GM23338 (cell line): Measurements from ENCODE around the gene RBCK1. TPM values are rescaled to one million over a fixed set of nuclear protein-coding genes. Genes with fewer than 3 reads are reported as not detected.
A peak's percentile ranks its signal among the peaks of the same experiment; 100 is the strongest.

Experiments used
- ATAC-seq: fragments of 200-7000 bp; cut with Tn5 transposase; 3 replicates; pipeline ENCODE4 v1.9.1; 2020
- DNase-seq: peaks from one replicate; pipeline ENCODE4 v3.0.0-alpha.2; 2015; ENCODE audit warnings: low spot score
- H2AFZ ChIP-seq: fragments of 200-600 bp; sonication (generic); 2 replicates; pipeline ENCODE4 v1.8.0; 2016; ENCODE audit warnings: antibody characterized with exemption, mild to moderate bottlenecking, moderate library complexity
- H3F3A ChIP-seq: fragments of 200-600 bp; sonication (generic); replicated peaks from 2 replicates; pipeline ENCODE4 v1.8.0; 2017; ENCODE audit warnings: antibody characterized with exemption, mixed run types, low read depth
- H3K27ac ChIP-seq: fragments of 200-600 bp; sonication (generic); 2 replicates; pipeline ENCODE4 v1.6.1; 2016; ENCODE audit warnings: low read depth
- H3K27me3 ChIP-seq: fragments of 200-600 bp; sonication (generic); 2 replicates; pipeline ENCODE4 v1.8.0; 2016; ENCODE audit warnings: mild to moderate bottlenecking, mixed run types, moderate library complexity; ENCODE audit not compliant: insufficient read depth
- H3K36me3 ChIP-seq: fragments of 200-600 bp; sonication (generic); 2 replicates; pipeline ENCODE4 v1.8.0; 2016; ENCODE audit warnings: mild to moderate bottlenecking; ENCODE audit not compliant: insufficient read depth
- H3K4me1 ChIP-seq: fragments of 200-600 bp; sonication (generic); 2 replicates; pipeline ENCODE4 v1.8.0; 2016; ENCODE audit warnings: mild to moderate bottlenecking, moderate library complexity; ENCODE audit not compliant: insufficient read depth
- H3K4me2 ChIP-seq: fragments of 200-600 bp; sonication (generic); 2 replicates; pipeline ENCODE4 v1.7.1; 2017; ENCODE audit warnings: mixed run types
- H3K4me3 ChIP-seq: fragments of 200-600 bp; sonication (generic); 2 replicates; pipeline ENCODE4 v1.6.1; 2016; ENCODE audit warnings: mixed run types
- H3K79me2 ChIP-seq: fragments of 200-600 bp; sonication (generic); replicated peaks from 2 replicates; pipeline ENCODE4 v1.8.0; 2017; ENCODE audit warnings: mild to moderate bottlenecking; ENCODE audit not compliant: insufficient read depth
- H3K9me2 ChIP-seq: fragments of 200-600 bp; sonication (generic); 2 replicates; pipeline ENCODE4 v1.8.0; 2017; ENCODE audit not compliant: insufficient read depth
- H4K20me1 ChIP-seq: fragments of 200-600 bp; sonication (generic); replicated peaks from 2 replicates; pipeline ENCODE4 v1.8.0; 2017; ENCODE audit warnings: mild to moderate bottlenecking; ENCODE audit not compliant: insufficient read depth
- H3K27ac Mint-ChIP-seq: 2 replicates; pipeline ENCODE4 v1.8.0; 2020; ENCODE audit warnings: inconsistent platforms, mild to moderate bottlenecking, moderate library complexity, mixed read lengths
- H3K27me3 Mint-ChIP-seq: 3 replicates; pipeline ENCODE4 v1.8.0; 2022; ENCODE audit warnings: low read depth, mild to moderate bottlenecking, moderate library complexity, mixed read lengths, inconsistent platforms; ENCODE audit not compliant: insufficient read depth, poor library complexity
- H3K36me3 Mint-ChIP-seq: 3 replicates; pipeline ENCODE4 v1.8.0; 2021; ENCODE audit warnings: low read depth, mild to moderate bottlenecking, inconsistent platforms, moderate library complexity, mixed read lengths
- H3K4me1 Mint-ChIP-seq: 3 replicates; pipeline ENCODE4 v1.8.0; 2020; ENCODE audit warnings: mild to moderate bottlenecking, inconsistent platforms, mixed read lengths
- H3K4me3 Mint-ChIP-seq: 3 replicates; pipeline ENCODE4 v1.8.0; 2021; ENCODE audit warnings: moderate library complexity, mild to moderate bottlenecking, inconsistent platforms, mixed read lengths
- H3K9me3 Mint-ChIP-seq: 3 replicates; pipeline ENCODE4 v1.8.0; 2020; ENCODE audit warnings: moderate library complexity, mild to moderate bottlenecking, inconsistent platforms, mixed read lengths
- CREB1 ChIP-seq: fragments of 250-450 bp; sonication (Bioruptor Pico); IDR thresholded peaks from 2 replicates; pipeline ENCODE4 v1.5.0; 2020; ENCODE audit warnings: low read depth, mild to moderate bottlenecking, moderate library complexity
- EZH2 ChIP-seq: fragments of 200-600 bp; sonication (generic); IDR thresholded peaks from one replicate; pipeline ENCODE4 v1.8.0; 2017; ENCODE audit warnings: antibody characterized with exemption, mild to moderate bottlenecking, low read depth; ENCODE audit not compliant: unreplicated experiment
- EZH2phosphoT487 ChIP-seq: fragments of 200-600 bp; sonication (generic); IDR thresholded peaks from one replicate; pipeline ENCODE4 v1.8.1; 2018; ENCODE audit warnings: antibody characterized with exemption; ENCODE audit not compliant: unreplicated experiment
- POLR2AphosphoS5 ChIP-seq: IDR thresholded peaks from 2 replicates; pipeline ENCODE4 v1.6.1; 2016; ENCODE audit warnings: antibody characterized with exemption, low read depth
- ZNF114 ChIP-seq: fragments of 250-450 bp; sonication (Bioruptor Pico); IDR thresholded peaks from 2 replicates; pipeline ENCODE4 v1.5.0; 2020; ENCODE audit warnings: mild to moderate bottlenecking, moderate library complexity
- polyA plus RNA-seq: library from polyadenylated mRNA; unstranded; fragments of >200 nt; fragmentation: Nextera tagmentation; extraction: Ambion mirVana; gene quantifications from 2 replicates; pipeline ENCODE4 v1.2.1, GENCODE V29; 2016
- total RNA-seq: library from RNA; depleted of rRNA; stranded (reverse); fragments of >200 nt; shearing (Covaris generic); gene quantifications from 2 replicates; pipeline ENCODE4 v1.2.3, GENCODE V29; 2014
- TF ChIP-seq, protein P1 (sequence below): fragments of 250-450 bp; sonication (Bioruptor Pico); IDR thresholded peaks from 2 replicates; pipeline ENCODE4 v1.5.0; 2020; ENCODE audit warnings: mild to moderate bottlenecking, moderate library complexity
- TF ChIP-seq, protein P2 (sequence below): IDR thresholded peaks from 2 replicates; pipeline ENCODE4 v1.6.1; 2016; ENCODE audit warnings: antibody characterized with exemption

The RBCK1 gene
- total and polyA plus RNA-seq, 2 experiments from 2014 or later, result 52.6 to 56.8 TPM

DNA sequence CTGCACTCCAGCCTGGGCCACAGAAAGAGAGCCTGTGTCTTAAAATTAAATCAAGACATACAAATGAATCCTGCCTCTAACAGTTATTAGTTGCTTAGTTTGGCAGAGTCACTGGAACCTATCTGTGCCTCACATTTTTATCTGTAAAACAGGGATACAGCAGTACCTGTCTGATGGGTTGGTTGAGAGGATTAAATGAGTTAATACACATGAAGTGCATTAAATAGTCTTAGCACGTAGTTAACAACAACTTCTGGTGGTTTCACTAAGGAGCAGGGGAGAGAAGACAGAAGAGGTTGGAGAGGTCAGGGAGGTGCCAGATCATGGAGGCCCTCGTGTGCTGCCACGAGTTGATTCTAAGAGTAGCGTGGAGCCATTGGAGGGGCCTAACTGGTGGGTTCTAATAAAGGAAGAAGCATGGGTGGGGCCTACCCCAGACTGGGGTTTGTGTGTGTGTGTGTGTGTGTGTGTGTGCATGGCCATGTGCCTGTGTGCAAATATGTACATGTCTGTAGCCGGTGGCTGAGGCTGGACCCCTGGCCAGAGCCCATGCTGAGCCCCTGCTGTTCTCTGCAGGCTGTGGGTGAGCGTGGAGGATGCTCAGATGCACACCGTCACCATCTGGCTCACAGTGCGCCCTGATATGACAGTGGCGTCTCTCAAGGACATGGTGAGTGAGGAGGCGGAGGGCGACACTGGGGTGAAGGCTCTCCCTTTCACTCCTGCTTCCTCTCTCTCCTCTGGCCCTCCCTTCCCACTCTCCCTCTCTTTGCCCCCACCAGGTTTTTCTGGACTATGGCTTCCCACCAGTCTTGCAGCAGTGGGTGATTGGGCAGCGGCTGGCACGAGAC is 9.1 kb downstream of the RBCK1 start (continued):
- TF ChIP-seq, protein P1, sequence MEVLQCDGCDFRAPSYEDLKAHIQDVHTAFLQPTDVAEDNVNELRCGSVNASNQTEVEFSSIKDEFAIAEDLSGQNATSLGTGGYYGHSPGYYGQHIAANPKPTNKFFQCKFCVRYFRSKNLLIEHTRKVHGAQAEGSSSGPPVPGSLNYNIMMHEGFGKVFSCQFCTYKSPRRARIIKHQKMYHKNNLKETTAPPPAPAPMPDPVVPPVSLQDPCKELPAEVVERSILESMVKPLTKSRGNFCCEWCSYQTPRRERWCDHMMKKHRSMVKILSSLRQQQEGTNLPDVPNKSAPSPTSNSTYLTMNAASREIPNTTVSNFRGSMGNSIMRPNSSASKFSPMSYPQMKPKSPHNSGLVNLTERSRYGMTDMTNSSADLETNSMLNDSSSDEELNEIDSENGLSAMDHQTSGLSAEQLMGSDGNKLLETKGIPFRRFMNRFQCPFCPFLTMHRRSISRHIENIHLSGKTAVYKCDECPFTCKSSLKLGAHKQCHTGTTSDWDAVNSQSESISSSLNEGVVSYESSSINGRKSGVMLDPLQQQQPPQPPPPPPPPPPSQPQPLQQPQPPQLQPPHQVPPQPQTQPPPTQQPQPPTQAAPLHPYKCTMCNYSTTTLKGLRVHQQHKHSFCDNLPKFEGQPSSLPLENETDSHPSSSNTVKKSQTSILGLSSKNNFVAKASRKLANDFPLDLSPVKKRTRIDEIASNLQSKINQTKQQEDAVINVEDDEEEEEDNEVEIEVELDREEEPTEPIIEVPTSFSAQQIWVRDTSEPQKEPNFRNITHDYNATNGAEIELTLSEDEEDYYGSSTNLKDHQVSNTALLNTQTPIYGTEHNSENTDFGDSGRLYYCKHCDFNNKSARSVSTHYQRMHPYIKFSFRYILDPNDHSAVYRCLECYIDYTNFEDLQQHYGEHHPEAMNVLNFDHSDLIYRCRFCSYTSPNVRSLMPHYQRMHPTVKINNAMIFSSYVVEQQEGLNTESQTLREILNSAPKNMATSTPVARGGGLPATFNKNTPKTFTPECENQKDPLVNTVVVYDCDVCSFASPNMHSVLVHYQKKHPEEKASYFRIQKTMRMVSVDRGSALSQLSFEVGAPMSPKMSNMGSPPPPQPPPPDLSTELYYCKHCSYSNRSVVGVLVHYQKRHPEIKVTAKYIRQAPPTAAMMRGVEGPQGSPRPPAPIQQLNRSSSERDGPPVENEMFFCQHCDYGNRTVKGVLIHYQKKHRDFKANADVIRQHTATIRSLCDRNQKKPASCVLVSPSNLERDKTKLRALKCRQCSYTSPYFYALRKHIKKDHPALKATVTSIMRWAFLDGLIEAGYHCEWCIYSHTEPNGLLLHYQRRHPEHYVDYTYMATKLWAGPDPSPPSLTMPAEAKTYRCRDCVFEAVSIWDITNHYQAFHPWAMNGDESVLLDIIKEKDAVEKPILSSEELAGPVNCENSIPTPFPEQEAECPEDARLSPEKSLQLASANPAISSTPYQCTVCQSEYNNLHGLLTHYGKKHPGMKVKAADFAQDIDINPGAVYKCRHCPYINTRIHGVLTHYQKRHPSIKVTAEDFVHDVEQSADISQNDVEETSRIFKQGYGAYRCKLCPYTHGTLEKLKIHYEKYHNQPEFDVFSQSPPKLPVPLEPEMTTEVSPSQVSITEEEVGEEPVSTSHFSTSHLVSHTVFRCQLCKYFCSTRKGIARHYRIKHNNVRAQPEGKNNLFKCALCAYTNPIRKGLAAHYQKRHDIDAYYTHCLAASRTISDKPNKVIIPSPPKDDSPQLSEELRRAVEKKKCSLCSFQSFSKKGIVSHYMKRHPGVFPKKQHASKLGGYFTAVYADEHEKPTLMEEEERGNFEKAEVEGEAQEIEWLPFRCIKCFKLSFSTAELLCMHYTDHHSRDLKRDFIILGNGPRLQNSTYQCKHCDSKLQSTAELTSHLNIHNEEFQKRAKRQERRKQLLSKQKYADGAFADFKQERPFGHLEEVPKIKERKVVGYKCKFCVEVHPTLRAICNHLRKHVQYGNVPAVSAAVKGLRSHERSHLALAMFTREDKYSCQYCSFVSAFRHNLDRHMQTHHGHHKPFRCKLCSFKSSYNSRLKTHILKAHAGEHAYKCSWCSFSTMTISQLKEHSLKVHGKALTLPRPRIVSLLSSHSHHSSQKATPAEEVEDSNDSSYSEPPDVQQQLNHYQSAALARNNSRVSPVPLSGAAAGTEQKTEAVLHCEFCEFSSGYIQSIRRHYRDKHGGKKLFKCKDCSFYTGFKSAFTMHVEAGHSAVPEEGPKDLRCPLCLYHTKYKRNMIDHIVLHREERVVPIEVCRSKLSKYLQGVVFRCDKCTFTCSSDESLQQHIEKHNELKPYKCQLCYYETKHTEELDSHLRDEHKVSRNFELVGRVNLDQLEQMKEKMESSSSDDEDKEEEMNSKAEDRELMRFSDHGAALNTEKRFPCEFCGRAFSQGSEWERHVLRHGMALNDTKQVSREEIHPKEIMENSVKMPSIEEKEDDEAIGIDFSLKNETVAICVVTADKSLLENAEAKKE (CRISPR knock-in tag), result no peak
- no peak for TF ChIP-seq EZH2phosphoT487
- TF ChIP-seq EZH2, result no peak

DNA sequence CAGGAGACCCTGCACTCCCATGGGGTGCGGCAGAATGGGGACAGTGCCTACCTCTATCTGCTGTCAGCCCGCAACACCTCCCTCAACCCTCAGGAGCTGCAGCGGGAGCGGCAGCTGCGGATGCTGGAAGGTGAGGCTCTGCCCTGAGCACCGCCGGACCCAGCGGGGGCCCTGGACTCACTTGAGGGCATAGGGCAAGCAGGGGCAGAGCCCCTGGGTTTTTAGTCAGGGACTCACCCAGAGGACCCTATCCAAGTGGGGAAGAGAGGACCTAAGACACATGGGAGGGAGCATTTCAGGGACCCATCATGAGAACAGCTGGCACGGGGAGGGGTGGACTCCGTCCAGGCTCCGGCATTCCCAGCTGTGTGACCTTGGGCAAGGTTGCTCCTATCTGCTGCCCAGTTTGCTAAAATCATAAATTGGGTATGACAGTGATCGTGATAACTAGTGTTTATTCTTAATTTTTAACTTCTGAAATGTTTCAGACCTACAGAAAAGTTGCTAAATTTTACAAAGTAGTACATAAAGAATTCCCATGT is 9.8 kb downstream of the RBCK1 start:
- H3K36me3 ChIP-seq, result peaks cover 15% of the 10 kb centered on the region
- 0 out of 2 replicates have a peak overlapping the region, but pooled peaks have one; percentile 28 for H3K27ac Mint-ChIP-seq
- H3K27me3 Mint-ChIP-seq, result peaks cover 10% of the 10 kb centered on the region
- no peak for TF ChIP-seq CREB1
- TF ChIP-seq, protein P1 (CRISPR knock-in tag), result no peak
- TF ChIP-seq ZNF114 (CRISPR knock-in tag), result no peak
- TF ChIP-seq POLR2AphosphoS5, result no peak
- TF ChIP-seq, protein P2, sequence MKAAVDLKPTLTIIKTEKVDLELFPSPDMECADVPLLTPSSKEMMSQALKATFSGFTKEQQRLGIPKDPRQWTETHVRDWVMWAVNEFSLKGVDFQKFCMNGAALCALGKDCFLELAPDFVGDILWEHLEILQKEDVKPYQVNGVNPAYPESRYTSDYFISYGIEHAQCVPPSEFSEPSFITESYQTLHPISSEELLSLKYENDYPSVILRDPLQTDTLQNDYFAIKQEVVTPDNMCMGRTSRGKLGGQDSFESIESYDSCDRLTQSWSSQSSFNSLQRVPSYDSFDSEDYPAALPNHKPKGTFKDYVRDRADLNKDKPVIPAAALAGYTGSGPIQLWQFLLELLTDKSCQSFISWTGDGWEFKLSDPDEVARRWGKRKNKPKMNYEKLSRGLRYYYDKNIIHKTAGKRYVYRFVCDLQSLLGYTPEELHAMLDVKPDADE, result no peak

More for the DNA sequence above, 9.8 kb downstream of the RBCK1 start:
- Histone ChIP-seq H3K27ac (no peak overlapping the region), H3K79me2 (peaks cover 14% of the 10 kb centered on the region), H3K4me2 (no peak overlapping the region), H2AFZ (no peak overlapping the region), H3K27me3 (no peaks in the 10 kb centered on the region), H3F3A (no peaks in the 10 kb centered on the region), H3K4me3 (no peak overlapping the region), H3K4me1 (no peaks in the 10 kb centered on the region), H4K20me1 (peaks cover 19% of the 10 kb centered on the region), H3K9me2 (no peaks in the 10 kb centered on the region)
- DNase-seq (no peak), ATAC-seq (no peak)
- Mint-ChIP-seq H3K36me3 (peaks cover 56% of the 10 kb centered on the region), H3K4me1 (no peaks in the 10 kb centered on the region; the same call in 2 of the 3 replicates), H3K4me3 (no peak overlapping the region), H3K9me3 (peaks cover 8% of the 10 kb centered on the region; the same call in 1 of the 3 replicates)
